Measurements from ENCODE around the gene ACVRL1. TPM values are rescaled to one million over a fixed set of nuclear protein-coding genes. Genes with fewer than 3 reads are reported as not detected.

The ACVRL1 gene
- total and polyA plus RNA-seq, 2 donors (not counting 1 experiment from before 2014, with no cell fraction given), result 8.9 to 36.2 TPM

DNA sequence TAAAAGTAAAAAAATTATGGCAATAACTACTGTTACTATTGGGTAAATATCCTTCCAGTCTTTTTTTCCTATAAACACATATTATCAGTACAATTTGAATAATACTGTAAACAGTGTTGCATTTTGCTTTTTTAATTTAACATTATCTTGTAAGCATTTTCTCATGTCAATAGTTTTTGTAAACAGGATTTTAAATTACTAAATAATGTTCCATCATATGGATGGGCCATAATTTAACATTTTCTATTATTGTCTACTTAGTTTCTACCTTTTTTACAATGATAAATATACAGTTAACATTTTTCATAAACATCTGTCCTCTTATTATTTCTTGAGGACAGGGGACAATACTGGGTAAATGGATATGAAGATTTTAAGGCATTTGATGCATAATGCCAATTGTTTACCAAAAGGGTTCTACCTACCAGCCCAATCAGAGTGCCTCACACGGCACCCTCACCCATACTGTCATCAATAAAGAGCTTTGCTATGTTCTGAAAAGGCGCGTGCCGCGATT, 43.4 kb downstream of the ACVRL1 start:
- Histone ChIP-seq H3K4me1 (ENCODE audit: control insufficient read depth, extremely low read depth, insufficient read depth, low read length) (peaks cover 6% of the 10 kb centered on the region), H3K27me3 (ENCODE audit: control insufficient read depth, insufficient read depth, low read length) (peaks cover 13% of the 10 kb centered on the region), H2AFZ (ENCODE audit: low read length) (peak overlapping the region; percentile 93), H3K36me3 (ENCODE audit: control insufficient read depth, insufficient read depth, low read length) (no peaks in the 10 kb centered on the region), H3K27ac (ENCODE audit: insufficient read depth, low read length) (peak overlapping the region; percentile 32), H3K4me3 (replicated peaks in 1 of 4; ENCODE audit: control extremely low read depth in 1 of 4, insufficient read depth in 1 of 4, low read depth in 3 of 4, low read length in 4 of 4) (peak overlapping the region; percentile 62 to 69 (median 66)), H3K4me2 (ENCODE audit: extremely low read depth, insufficient read depth, low read length) (peak overlapping the region; percentile 98), H3K9ac (ENCODE audit: insufficient read depth, low read length) (peak overlapping the region; percentile 57), H4K20me1 (ENCODE audit: control insufficient read depth, extremely low read depth, insufficient read depth, low read length) (no peaks in the 10 kb centered on the region), H3K79me2 (ENCODE audit: control insufficient read depth, insufficient read depth, low read length) (peaks cover 19% of the 10 kb centered on the region), H3K9me3 (ENCODE audit: control insufficient read depth, insufficient read depth, low read depth, low read length) (no peaks in the 10 kb centered on the region)
- TF ChIP-seq EZH2 (IDR thresholded peaks at IDR 0.05; ENCODE audit: low read length, missing control alignments), result no peak
- TF ChIP-seq, protein P1, sequence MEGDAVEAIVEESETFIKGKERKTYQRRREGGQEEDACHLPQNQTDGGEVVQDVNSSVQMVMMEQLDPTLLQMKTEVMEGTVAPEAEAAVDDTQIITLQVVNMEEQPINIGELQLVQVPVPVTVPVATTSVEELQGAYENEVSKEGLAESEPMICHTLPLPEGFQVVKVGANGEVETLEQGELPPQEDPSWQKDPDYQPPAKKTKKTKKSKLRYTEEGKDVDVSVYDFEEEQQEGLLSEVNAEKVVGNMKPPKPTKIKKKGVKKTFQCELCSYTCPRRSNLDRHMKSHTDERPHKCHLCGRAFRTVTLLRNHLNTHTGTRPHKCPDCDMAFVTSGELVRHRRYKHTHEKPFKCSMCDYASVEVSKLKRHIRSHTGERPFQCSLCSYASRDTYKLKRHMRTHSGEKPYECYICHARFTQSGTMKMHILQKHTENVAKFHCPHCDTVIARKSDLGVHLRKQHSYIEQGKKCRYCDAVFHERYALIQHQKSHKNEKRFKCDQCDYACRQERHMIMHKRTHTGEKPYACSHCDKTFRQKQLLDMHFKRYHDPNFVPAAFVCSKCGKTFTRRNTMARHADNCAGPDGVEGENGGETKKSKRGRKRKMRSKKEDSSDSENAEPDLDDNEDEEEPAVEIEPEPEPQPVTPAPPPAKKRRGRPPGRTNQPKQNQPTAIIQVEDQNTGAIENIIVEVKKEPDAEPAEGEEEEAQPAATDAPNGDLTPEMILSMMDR (conservative IDR thresholded peaks at IDR 0.05 in 1 of 2, IDR thresholded peaks at IDR 0.05 in 1 of 2; ENCODE audit: low read depth in 1 of 2, low read length in 2 of 2), result no peak
- no peak for DNase-seq (ENCODE audit: low read depth in 2 of 2)

DNA sequence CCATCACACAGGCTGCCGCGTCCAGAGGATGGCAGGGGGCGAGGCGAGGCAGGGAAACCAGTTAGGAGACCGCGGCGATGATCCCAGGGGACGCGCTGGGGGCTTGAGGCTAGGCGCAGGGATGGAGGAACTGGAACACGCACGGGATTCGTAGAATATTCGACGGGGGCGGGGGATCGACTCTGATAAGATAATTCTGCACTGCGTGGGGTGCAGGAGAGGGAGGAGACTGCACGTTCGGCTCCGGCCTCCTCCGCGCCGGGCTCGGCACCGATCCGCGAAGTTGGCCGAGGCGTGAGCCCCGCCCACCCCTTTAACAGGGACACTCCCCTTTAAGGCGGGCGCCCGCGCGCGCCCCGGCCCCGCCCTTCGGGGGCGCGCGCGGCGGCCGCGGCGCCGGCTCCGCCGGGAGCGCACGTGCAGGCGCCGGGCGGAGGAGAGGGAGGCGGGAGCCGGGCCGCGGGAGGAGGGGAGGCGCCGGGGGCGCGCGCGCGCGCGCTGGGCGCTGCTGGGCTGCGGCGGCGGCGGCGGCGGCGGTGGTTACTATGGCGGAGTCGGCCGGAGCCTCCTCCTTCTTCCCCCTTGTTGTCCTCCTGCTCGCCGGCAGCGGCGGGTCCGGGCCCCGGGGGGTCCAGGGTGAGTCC, 44.0 kb downstream of the ACVRL1 start, which contains the start of gene ACVR1B:
TSS of gene ACVR1B (plus strand) at position 501 of the 644 bp plus-strand sequence. CDS start at position 546, 45 bp downstream.
- H4K20me1 ChIP-seq (ENCODE audit: control insufficient read depth, extremely low read depth, insufficient read depth, low read length), result no peaks in the 10 kb centered on the region

More for the DNA sequence above, 44.0 kb downstream of the ACVRL1 start, which contains the start of gene ACVR1B:
- Histone ChIP-seq H3K4me1 (ENCODE audit: control insufficient read depth, extremely low read depth, insufficient read depth, low read length) (peaks cover 6% of the 10 kb centered on the region), H3K9me3 (ENCODE audit: control insufficient read depth, insufficient read depth, low read depth, low read length) (no peaks in the 10 kb centered on the region), H3K4me3 (replicated peaks in 1 of 4; ENCODE audit: control extremely low read depth in 1 of 4, insufficient read depth in 1 of 4, low read depth in 3 of 4, low read length in 4 of 4) (peak within 1 kb of the TSS; percentile 85 to 91 (median 88)), H3K4me2 (ENCODE audit: extremely low read depth, insufficient read depth, low read length) (peak within 1 kb of the TSS; percentile 98), H3K27me3 (ENCODE audit: control insufficient read depth, insufficient read depth, low read length) (peaks cover 13% of the 10 kb centered on the region), H3K27ac (ENCODE audit: insufficient read depth, low read length) (peak within 1 kb of the TSS; percentile 65), H3K36me3 (ENCODE audit: control insufficient read depth, insufficient read depth, low read length) (no peaks in the 10 kb centered on the region), H2AFZ (ENCODE audit: low read length) (peak within 1 kb of the TSS; percentile 93), H3K79me2 (ENCODE audit: control insufficient read depth, insufficient read depth, low read length) (peaks cover 19% of the 10 kb centered on the region), H3K9ac (ENCODE audit: insufficient read depth, low read length) (peak within 1 kb of the TSS; percentile 84)
- TF ChIP-seq, protein P1 (conservative IDR thresholded peaks at IDR 0.05 in 1 of 2, IDR thresholded peaks at IDR 0.05 in 1 of 2; ENCODE audit: low read depth in 1 of 2, low read length in 2 of 2), result no peak
- no peak for TF ChIP-seq EZH2 (IDR thresholded peaks at IDR 0.05; ENCODE audit: low read length, missing control alignments)
- DNase-seq (ENCODE audit: low read depth in 2 of 2), result peak; percentile 85

Measured in fibroblast of lung (primary cell).